HG02678 (cell line): ENCODE measurements around the gene DMWD.
A peak's percentile ranks its signal among the peaks of the same experiment; 100 is the strongest.

ENCODE experiments used
- ATAC-seq: cut with Tn5 transposase; IDR thresholded peaks from one replicate; pipeline ENCODE4 v1.9.1; 2021; ENCODE audit warnings: mild to moderate bottlenecking, moderate library complexity; ENCODE audit not compliant: unreplicated experiment

Gene DMWD, protein sequence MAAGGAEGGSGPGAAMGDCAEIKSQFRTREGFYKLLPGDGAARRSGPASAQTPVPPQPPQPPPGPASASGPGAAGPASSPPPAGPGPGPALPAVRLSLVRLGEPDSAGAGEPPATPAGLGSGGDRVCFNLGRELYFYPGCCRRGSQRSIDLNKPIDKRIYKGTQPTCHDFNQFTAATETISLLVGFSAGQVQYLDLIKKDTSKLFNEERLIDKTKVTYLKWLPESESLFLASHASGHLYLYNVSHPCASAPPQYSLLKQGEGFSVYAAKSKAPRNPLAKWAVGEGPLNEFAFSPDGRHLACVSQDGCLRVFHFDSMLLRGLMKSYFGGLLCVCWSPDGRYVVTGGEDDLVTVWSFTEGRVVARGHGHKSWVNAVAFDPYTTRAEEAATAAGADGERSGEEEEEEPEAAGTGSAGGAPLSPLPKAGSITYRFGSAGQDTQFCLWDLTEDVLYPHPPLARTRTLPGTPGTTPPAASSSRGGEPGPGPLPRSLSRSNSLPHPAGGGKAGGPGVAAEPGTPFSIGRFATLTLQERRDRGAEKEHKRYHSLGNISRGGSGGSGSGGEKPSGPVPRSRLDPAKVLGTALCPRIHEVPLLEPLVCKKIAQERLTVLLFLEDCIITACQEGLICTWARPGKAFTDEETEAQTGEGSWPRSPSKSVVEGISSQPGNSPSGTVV

GRCh38 chr19:45792470-45793177, at the start of gene DMWD:
Gene DMWD, minus strand, starts transcription at chr19:45792845. Its CDS starts 89 bp downstream, at chr19:45792756.
- ATAC-seq = peak; percentile 96

DNA sequence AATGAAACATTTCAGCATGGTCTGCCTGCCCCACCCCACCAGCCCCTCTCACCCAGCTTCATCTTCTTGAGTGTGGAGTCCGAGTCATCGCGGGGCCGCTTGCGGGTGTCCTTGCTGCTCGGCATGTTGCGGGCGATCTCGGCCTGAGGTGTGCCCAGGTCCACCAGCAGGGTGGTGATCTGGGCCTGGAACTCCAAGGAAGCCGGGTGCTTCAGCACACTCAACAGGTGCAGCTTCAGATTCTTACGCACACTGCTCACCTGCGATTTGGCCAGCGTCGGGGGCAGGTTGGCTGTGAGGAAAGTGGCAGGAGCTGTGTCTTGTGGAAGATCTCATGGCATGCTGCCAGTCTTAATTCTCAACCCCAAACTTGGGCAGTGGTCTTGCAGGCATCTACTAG, 49.6 kb upstream of the DMWD start:
- ATAC-seq = no peak

GRCh38 chr19:45834970-45835369, 42.3 kb upstream of the DMWD start:
- no peak for ATAC-seq

- no peak for ATAC-seq
Observed at GRCh38 chr19:45828945-45829344, 36.3 kb upstream of the DMWD start.

DNA sequence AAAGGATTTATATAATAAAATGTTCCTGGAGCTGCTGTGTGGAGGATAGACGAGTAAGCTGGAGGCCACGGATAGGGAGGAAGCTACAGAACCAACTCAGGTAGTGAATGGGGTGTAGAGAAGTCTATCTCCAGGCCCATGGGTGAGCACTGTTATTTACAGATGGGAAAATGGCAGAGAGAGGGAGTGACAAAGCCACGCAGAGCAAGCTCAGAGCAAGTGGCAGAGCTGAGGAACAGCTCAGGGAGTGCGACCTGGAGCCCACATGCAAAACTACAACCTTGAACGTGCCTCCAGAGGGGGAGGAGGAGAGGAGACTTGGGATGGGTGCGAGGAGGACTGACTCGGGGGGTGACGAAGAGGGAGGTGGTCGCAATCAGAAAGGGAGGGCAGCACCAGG, 35.9 kb upstream of the DMWD start:
- no peak for ATAC-seq

- ATAC-seq = no peak
Observed at GRCh38 chr19:45827459-45828093, 34.9 kb upstream of the DMWD start.

DNA sequence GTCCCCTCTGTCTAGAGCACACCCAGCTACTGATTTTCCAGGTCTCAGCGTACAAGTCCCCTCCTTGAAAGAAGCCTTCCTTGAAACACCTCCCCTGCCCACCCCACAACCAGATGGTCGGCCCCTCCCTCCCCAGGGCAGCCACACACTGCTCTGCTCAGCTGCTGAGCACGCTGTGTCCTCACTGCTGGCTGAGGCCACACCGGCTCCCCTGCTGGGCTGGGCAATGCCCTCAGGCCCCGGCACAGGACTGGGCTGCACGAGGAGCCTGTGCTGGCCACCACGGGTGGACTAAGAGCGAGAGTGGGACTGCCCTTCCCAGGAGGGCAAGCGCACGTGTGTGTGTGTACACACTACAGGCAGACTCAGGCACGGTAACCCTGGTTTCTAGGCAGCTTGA, 34.3 kb upstream of the DMWD start:
- ATAC-seq = no peak

DNA sequence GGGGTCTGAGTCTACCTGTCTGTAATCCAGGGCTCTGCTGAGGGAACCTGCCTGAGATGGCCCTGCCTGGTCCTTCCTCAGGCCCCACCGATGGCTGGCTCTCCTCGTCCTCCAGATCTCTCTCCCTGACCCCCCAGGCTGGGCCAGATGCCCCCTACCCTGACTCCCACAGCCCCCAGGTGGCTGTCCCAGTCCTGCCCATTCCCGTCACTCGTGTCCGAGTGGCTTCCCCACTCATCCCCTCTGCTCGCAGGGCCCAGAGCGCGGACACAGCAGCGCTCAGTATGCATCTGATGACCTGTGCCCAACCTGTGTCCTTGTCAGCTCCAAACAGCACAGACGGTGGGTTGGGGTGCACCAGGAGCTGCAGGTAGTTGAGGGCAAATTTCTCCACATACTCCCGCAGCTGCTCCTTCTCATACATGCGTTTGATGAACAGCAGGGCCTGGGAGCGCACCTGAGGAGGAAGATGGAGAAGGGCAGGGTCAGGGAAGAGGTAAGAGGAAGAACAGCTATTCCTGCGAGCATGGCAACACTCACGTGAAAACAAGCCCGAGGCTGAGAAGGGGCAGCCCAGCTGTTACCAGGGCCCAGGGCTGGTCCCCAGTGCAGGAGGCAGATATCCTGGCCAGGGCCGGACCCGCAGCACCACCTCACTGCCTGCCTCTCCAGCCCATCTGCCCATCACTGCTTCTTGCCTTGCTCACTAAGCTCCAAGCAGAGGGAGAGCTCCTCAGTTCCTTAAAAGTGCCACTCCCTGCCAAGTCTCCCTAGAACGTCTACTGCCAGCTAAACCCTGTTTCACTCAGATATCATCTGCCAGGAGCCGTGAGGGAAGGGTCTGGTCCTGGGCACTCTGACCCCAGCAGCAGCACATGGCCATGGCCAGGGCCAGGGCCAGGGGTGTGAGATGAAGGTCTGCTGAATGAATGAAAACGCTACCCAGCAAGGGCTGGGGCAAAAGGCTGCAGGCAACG, 33.6 kb upstream of the DMWD start:
- ATAC-seq = no peak

DNA sequence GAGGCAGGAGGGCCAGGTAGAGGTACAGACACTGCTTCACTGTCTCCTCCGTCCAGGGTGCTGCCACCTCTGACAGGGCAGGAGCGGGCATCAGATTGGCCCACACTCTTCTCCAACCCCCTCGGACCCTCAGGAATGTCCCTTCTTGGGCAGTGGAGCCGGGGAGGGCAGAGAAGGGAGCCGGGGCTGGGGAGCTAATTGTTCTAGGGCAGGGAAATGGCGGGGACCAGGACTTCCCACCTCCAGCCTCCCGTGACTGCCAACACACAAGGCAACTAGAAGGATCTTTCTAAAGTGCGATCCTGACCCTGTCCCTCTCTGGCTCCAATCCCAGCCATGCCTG, 32.6 kb upstream of the DMWD start:
- ATAC-seq = no peak

DNA sequence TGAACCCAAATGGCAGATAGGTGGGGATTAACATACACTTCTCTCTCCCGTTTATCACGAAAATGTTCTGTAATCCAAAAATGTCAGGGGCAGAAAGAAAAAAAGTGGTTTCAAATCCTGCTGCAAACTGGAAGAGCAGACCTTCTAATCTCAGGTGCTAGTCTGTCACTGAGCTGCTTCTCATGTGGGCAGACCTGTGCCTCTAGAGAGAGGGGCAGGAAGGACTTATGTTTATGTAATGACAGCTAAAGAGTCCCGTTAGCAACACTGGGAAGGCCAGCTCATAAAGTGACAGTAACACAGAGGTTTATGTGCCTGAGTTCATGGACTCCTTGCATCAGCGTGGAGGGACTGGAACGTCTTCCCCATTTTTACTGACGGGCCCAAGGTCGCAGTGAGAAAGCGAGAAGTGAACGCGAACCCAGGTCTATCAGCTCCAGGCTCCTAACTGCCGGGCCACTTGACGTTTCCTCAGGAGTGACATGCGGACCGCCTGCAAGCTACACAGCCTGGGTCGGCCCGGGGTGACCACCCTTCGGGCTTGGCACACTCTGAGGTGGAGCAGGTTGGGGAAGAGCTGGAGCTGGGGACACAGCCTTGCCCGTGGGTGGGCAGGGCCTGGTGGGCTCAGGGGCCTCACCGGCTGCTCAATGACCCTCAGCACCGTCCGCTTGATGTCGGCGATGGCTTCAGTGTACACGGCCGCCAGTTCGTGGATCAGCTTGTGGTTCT, 32.1 kb upstream of the DMWD start:
- no peak for ATAC-seq

DNA sequence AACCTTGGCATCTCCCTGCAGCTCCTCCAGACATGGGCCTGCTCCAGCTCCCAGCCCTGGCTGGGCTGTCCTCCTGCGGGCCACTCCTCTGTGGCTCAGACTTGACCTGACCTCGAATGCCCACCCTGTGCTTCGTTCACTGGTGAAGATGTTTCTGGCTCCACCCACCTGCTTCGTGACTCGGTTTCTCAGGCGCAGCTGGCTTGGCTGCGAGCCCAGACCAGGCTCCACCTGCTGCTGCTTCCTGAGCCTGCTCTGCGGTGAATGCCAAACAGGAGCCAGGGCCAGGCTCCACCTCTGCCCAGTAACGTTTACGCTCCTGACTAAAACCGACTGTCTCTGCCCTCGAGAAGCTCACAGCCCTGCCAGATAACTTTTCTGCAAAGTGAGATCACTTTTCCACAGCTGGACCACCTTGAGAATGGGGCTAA, 31.4 kb upstream of the DMWD start:
- no peak for ATAC-seq

DNA sequence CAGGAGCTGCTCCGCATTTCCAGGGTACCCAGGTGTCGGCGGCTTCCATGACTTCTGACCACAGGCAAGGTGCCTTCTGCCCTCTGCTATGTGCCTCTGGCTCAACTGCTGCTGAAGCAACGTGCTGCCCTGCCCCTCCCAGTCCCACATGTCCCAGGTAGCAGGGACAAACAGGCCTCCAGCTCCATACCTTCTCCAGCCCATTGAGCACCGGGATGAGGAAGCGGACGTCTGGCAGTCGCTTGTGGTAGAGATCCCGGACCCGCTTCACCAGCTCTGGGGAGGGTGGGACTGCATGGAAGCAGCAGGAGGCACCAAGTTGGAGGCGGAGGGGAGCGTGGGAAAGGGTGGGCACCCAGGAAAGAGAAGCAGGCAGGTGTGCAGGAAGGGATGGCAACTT, 30.5 kb upstream of the DMWD start:
- ATAC-seq = no peak

GRCh38 chr19:45822716-45823115, 30.1 kb upstream of the DMWD start:
- ATAC-seq = no peak

DNA sequence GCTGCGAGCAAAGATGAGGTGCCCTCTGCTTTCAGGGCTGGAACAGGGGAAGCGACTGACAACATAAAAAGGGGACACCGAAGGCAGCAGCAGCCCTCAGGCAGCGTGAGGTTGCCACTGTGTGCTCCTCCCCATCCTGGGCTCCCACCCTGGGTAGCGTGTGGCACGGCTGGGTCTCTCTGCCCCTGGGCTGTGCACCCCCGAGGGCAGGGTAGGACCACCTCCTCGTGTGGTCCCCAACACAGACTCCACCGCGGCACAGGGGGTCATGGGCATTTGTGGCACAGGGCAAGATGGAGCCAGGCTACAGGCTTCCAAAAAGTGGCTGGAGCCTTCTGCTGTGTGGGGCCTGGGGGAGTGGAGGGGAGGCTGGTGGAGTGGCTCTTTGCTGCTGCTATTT, 28.9 kb upstream of the DMWD start:
- no peak for ATAC-seq

GRCh38 chr19:45821103-45821521, 28.5 kb upstream of the DMWD start:
- ATAC-seq = no peak

DNA sequence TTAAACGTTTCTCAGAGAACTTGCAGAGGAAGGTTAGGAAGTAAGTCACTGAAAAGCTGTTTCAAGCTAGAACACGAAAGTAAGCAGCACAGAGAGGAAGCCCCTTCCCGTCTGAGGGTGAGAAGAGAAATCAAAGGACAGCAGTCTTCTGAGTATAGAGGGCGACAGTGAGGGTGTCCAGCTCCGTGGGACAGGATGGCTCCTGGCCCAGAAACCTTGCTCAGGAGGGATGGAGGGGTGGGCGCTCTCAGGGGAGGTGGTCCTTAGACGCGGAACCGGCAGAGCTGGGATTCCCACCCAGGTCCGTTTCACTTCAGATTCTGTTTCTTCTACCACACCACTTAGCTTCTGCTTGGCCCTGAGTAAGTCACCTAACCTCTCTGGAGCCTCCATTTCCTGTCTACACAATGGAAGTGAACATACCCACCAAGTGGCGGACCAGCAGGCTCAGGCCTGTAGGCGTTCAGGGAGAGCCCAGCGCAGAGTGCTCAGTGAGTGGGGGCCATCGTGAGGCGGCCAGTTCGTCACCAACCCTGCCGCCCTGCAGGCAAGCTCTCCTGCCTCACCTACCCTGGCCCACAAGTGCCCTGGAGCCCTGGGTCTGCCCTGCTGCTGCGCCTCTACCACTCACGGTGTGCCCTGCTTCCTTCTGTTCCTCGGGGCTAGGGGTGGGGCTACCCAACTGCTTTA, 27.9 kb upstream of the DMWD start:
- no peak for ATAC-seq

GRCh38 chr19:45819769-45820168, 27.1 kb upstream of the DMWD start:
- no peak for ATAC-seq

DNA sequence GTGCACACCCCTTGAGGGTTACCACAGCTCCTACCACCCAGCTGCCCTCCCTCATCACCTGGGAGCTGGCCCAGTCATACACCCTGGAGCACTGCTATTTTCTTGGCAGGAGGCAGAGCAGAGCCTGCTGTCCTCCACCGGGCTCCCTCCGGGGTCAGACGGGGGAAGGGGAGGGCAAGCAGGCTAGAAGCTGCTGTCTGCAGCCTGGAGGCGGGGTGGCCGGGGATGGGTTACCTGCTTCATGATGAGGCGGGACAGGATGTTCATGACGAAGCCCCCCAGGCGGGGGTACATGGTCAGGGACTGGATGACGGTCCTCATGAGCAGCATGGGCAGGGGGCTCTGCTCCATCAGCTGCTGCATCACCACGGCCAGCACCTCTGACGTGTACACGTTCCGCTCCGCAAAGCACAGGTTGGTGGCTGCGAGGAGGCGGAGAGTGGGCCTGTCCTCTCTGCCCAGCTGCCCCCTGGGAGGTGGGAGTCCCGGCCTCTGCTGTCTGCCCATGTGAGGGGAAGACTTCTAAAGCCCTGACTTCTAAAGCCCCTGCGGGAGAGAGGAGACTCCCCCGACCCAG, 25.2 kb upstream of the DMWD start:
- no peak for ATAC-seq
